ENCODE data around the gene MON2.
"Not testable (repeated sequence)": the region's sequence is repeated elsewhere in the genome, so short reads cannot be mapped to it uniquely, and the experiment has no call there.

MON2 gene

GRCh38 chr12:62481843-62482540 lies 15.4 kb downstream of the MON2 start:
- no peak for DNase-seq

DNA sequence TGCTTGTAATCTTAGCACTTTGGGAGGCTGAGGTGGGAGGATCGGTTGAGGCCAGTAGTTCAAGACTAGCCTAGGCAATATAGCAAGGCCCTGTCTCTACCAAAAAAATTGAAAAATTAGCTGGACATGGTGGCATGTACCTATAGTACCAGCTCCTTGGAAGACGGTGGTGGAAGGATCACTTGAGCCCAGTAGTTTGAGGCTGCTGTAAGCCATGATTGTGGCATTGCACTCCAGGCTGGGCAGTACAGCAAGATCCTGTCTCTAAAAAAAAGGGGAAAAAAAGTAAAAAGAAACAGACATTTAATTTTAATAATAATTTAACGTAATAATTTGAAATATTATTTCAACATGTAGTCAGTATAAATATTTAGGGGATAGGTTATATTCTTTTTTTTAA lies 16.1 kb downstream of the MON2 start:
- DNase-seq, result no peak

- DNase-seq, result no peak
Measured at GRCh38 chr12:62484233-62484632, 17.6 kb downstream of the MON2 start.

DNA sequence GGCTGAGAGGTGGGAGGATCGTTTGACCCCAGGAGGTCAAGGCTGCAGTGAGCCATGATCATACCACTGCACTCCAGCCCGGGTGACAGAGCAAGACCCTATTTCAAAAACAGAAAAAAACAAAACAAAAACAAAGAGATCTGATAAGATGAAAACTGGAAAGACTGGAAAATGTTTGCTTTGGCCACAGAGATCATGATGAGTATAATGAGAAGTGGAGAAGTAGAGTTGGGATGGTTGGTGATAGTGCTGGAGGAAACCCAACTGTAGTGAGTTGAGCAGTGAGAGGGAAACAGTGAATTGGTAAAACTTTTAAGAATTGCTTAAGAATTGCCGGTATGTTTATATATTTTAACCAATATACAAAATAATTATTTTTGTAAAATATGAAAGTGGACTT lies 39.2 kb downstream of the MON2 start:
- no peak for DNase-seq

DNA sequence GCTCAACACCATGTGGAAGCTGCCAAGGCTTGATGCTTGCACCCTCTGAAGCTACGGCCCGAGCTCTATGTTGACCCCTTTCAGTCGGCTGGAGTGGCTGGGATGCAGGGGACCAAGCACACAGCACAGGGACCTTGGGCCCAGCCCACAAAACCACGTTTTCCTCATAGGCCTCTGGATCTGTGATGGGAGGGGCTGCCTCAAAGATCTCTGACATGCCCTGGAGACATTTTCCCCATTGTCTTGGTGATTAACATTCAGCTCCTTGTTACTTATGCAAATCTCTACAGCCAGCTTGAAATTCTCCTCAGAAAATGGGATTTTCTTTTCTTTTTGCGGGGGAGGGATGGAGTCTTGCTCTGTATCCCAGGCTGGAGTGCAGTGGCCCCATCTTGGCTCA lies 46.3 kb downstream of the MON2 start:
- DNase-seq, result no peak

- DNase-seq, result not testable (repeated sequence)
Measured at GRCh38 chr12:62514080-62514479, 47.5 kb downstream of the MON2 start.

GRCh38 chr12:62516927-62517326 lies 50.3 kb downstream of the MON2 start:
- no peak for DNase-seq

DNA sequence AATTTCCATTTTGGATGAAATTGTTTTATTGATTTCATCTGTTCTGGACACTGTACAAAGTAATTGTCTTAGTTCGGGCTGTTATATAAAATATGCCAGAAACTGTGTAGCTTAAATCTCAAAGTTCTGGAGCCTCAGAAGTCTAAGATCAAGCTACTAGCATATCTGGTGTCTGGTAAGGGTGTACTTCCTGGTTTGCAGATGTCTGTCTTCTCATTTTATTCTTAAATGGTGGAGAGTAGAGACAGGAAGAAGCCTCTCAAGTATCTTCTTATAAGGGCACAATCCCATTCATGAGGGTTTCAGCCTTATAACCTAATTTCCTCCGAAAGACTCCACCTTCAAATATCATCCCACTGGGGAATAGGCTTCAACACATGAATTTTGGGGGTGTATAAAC lies 51.3 kb downstream of the MON2 start:
- DNase-seq, result no peak

DNA sequence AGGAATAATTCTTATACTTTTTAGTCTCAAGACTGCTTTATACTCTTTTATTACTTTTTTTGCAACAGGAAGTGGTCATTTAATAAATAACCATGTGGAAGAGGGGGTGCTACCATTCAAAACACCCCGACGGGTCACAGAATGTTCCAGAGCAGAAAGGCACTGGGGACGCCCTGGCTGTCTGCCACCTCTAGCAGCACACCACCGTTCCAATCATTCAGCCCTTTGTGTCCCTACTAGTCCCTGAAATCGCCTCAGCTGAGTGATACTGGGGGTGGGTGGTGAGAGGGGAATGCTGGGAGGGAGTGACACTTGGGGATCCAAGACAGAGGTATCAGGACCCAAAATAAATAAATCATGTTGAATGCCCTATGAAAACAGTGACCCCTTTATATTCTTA lies 52.4 kb downstream of the MON2 start:
- no peak for DNase-seq

GRCh38 chr12:62520361-62520760 lies 53.7 kb downstream of the MON2 start:
- no peak for DNase-seq

GRCh38 chr12:62522984-62523383 lies 56.4 kb downstream of the MON2 start:
- no peak for DNase-seq

DNA sequence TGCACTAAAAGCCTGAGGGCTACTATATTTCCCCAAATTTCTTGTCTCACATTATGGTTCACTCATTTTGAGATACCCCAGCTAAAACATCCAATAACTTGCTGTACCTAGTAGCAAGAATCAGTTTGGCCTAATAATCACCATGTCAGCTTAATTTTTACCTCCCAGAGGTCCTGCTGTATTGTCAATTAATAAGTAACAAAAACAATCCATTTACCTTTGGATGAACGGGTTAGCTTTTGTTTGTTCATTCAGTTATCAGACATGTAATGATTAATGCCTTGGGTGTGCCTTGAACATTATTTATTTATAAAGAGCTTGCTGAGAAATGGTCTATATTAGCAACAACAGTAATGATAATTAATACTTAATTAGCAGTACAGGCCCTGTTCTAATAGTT lies 57.0 kb downstream of the MON2 start:
- DNase-seq, result no peak

DNA sequence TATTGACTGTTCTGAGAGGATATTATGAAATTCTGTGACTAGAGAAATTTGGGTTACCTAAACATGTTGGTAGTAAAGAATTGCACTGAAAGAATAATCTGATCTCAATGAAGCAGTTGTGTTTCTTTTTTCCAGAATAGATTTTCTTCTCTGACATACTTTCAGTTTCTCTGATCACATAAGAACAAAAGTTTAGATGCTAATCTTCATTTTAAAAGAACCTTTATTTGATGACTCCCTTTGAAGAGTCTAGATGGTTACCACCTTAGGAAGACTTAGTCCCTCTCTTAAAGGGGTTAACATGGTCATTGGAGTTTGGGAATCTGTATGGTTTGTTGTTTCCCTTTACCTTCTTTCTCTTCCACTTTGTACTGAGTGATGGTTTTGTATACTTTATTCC lies 58.6 kb downstream of the MON2 start:
- DNase-seq, result no peak

- no peak for DNase-seq
Measured at GRCh38 chr12:62530596-62530995, 64.0 kb downstream of the MON2 start.

- DNase-seq, result no peak
Measured at GRCh38 chr12:62532333-62532732, 65.7 kb downstream of the MON2 start.

GRCh38 chr12:62533087-62533754 lies 66.6 kb downstream of the MON2 start:
- DNase-seq, result no peak

DNA sequence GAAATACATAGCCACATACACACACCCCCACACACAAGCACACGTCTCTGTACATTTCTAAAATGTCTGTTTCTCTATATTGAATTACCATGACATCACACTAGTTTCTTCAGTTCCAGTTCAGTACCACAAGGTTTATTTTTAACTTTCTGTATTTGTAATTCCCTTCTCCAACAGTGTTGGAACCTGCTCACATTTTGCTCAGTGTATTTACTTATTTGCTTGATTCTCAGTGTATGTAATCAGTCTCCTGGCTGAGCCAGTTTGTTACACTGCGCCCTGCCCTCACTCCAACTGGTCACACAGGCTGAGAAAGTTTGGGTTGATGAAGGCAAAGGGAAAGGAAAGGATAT lies 67.1 kb downstream of the MON2 start:
- no peak for DNase-seq

DNA sequence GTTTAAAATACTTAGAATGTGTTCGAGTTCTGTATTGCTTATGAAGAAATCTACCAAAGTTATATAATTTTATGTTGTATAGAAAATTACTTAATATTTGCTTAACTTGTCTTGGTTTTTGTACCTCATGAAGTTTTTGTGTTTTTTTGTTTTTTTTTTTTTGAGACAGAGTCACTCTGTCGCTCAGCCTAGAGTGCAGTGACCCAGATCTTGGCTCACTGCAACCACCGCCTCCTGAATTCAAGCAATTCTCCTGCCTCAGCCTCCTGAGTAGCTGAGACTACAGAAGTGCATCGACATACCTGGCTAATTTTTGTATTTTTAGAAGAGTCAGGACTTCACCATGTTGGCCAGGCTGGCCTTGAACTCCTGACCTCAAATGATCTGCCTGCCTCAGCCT lies 69.9 kb downstream of the MON2 start:
- no peak for DNase-seq

DNA sequence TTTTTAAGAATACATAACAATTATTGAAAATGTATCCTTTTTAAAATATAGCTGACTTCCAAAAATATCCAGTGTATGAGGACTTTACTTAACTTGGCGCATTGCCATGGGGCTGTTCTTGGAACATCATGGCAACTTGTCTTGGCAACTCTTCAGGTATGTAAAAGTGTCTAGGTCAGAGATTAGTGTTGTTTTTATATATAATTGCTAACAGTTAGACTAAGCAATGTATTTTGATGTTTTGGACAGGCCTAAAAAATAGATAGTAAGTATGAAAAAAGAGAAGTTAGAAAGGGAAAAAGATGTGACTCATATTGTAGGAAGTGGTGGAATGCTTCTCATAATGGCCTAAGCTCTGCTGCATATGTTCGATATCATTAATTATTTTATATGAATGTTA lies 70.9 kb downstream of the MON2 start:
- no peak for DNase-seq

DNA sequence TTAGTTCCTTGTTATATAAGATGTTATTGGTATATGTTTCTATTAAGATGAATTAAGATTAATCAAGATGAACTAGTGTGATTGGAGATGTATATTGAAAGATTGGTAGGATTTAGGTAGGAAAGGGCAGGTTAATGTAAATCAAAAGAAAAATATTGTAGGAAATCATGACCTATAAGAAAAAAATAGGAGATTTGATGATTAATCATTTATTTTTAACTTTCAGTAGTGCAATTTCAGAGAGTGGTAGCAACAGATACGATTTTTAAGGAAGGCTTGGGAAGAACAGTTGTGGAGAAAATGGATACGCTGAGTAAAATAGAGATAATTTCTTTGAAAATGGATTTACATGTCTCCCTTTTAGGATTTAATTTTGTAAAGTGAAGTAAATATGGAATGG lies 73.7 kb downstream of the MON2 start:
- no peak for DNase-seq

GRCh38 chr12:62542814-62543213 lies 76.2 kb downstream of the MON2 start:
- no peak for DNase-seq

DNA sequence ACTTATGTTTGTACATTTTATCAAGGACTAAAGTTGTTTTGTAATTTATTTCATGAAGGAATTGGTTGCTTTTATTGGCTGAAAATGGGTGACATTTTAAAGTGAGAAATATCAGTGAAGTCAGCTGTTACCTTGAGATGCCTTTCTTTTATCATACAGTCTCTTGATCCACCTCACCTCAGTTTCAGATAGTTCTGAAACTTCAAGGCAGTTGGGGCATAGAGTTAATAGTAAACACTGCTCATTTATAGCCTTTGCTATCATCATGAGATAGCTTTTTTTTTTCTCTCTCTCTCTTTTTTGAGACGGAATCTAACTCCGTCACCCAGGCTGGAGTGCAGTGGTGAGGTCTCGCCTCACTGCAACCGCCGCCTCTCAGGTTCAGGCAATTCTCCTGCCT lies 76.7 kb downstream of the MON2 start:
- DNase-seq, result no peak

DNA sequence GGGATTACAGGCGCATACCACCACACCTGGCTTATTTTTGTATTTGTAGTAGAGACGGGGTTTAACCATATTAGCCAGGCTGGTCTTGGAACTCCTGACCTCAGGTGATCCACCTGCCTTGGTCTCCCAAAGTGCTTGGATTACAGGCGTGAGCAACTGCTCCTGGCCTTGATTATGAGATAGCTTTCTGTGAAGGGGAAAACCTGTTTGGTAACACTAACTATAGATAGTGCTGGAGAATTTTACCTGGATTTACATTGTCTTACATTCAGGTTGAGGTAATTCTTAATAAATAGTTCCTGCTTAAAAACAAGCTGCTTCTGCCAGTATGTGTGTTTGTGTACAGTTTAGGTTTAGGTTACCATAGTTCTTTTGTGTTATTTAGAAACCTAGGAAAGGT lies 77.1 kb downstream of the MON2 start:
- DNase-seq, result no peak

- no peak for DNase-seq
Measured at GRCh38 chr12:62552906-62553556, 86.4 kb downstream of the MON2 start.

DNA sequence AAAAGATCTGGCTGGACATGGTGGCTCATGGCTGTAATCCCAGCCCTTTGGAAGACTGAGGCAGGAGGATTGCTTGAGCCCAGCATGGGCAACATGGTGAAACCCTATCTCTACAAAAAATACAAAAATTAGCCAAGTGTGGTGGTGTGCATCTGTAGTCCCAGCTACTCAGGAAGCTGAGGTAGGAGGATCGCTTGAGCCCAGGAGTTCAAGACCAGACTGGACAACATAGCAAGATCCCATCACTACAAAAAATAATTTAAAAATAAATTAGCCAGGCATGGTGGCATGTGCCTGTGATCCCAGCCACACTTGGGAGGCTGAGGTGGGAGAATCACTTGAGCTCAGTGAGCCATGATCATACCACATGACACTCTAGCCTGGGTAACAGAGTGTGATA lies 92.7 kb downstream of the MON2 start:
- not testable (repeated sequence) for DNase-seq

Measured in activated T-cell treated with anti-CD3 and anti-CD28 coated beads for 4 hours (primary cell).